Astrocyte of the cerebellum (primary cell): ENCODE data around the gene ARHGEF17.

Experiments used
- DNase-seq: peaks from one replicate; pipeline ENCODE4 v3.0.0-alpha.2; 2011; ENCODE audit warnings: low read depth
- H3K4me3 ChIP-seq: 2 replicates; pipeline ENCODE4 v1.5.1; 2011; ENCODE audit warnings: mild to moderate bottlenecking, low read depth, low read length, moderate library complexity
- in situ Hi-C: cut with HindIII; loops from 2 replicates; pipeline ENCODE4 v1.10.0; 2017; ENCODE audit warnings: low sequenced_read_pairs
- TF ChIP-seq, protein P1 (sequence below): IDR thresholded peaks from 2 replicates; pipeline ENCODE4 v1.5.1; 2012; ENCODE audit warnings: low read length, low read depth, moderate library complexity, mild to moderate bottlenecking; ENCODE audit errors: missing control alignments

ARHGEF17 gene

DNA sequence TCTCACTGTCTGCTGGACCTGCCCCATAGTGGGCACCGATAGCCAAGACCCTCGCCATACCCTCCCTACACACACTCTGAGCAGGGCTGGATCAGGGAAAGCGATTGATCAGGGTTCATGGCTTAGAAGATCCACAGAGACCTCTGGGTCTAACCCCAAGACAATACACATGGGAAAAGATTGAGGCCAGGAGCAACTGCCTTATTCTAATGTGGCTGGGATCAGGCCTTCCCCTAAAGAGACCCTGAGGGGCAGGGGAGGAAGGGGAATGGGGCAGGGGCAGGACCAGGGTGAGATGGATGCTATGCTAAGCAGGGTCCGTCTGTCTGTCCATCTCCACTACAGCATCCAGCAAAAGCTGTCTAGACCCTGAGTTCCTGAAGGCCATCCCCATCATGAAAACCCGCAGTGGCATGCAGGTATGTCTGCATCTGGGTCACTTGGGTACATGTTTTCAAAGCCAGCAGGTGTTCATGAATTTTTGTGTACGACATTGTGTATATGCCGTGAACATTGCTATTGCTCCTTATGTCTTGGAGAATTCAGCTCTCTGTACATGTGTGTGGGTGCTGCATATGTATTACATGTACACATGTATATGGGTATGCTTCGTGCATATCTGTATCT, 52.8 kb downstream of the ARHGEF17 start:
- TF ChIP-seq, protein P1, sequence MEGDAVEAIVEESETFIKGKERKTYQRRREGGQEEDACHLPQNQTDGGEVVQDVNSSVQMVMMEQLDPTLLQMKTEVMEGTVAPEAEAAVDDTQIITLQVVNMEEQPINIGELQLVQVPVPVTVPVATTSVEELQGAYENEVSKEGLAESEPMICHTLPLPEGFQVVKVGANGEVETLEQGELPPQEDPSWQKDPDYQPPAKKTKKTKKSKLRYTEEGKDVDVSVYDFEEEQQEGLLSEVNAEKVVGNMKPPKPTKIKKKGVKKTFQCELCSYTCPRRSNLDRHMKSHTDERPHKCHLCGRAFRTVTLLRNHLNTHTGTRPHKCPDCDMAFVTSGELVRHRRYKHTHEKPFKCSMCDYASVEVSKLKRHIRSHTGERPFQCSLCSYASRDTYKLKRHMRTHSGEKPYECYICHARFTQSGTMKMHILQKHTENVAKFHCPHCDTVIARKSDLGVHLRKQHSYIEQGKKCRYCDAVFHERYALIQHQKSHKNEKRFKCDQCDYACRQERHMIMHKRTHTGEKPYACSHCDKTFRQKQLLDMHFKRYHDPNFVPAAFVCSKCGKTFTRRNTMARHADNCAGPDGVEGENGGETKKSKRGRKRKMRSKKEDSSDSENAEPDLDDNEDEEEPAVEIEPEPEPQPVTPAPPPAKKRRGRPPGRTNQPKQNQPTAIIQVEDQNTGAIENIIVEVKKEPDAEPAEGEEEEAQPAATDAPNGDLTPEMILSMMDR, result no peak
- in situ Hi-C loops, result no loop called here
- H3K4me3 ChIP-seq, result no peak overlapping the region
- no peak for DNase-seq

DNA sequence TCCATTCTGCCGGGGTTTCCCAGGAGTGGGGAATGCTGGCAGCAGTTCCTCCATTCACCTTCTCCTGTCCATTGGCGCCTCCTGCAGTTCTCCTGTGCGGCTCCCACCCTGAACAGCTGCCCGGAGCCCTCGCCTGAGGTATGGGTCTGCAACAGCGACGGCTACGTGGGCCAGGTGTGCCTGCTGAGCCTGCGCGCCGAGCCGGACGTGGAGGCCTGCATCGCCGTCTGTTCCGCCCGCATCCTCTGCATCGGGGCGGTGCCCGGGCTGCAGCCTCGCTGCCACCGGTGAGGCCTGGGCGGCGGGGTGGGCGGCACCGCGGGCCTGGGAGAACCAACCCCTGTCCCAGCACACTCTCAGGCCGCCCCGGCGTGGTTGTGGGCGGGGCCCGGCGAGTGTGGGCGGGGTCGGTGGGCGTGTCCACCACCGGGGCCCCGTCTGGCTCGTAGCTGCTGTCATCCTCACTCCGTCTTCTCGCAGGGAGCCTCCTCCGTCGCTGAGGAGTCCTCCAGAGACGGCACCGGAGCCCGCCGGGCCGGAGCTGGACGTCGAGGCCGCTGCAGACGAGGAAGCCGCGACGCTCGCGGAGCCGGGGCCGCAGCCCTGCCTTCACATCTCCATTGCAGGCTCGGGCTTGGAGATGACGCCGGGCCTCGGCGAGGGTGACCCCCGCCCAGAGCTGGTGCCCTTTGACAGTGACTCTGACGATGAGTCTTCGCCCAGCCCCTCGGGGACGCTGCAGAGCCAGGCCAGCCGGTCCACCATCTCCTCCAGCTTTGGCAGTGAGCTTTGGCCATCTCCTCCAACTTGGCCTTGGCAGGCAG, 54.1 kb downstream of the ARHGEF17 start:
- no peak overlapping the region for H3K4me3 ChIP-seq
- in situ Hi-C loops, result no loop called here
- DNase-seq, result no peak
- TF ChIP-seq, protein P1, result no peak

DNA sequence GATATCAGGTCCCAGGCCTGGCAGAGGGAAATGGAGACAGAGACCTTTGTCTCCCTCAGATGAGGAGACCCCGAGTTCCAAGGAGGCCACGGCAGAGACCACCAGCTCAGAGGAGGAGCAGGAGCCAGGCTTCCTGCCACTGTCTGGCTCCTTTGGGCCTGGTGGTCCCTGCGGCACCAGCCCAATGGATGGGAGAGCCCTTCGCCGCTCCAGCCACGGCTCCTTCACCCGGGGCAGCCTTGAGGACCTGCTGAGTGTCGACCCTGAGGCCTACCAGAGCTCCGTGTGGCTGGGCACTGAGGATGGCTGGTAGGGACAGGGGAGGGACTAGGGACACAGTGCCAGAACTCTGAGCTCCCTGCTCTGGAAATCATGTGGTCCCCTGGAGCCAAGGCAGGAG, 55.1 kb downstream of the ARHGEF17 start:
- no peak overlapping the region for H3K4me3 ChIP-seq
- DNase-seq, result no peak
- TF ChIP-seq, protein P1, result no peak

DNA sequence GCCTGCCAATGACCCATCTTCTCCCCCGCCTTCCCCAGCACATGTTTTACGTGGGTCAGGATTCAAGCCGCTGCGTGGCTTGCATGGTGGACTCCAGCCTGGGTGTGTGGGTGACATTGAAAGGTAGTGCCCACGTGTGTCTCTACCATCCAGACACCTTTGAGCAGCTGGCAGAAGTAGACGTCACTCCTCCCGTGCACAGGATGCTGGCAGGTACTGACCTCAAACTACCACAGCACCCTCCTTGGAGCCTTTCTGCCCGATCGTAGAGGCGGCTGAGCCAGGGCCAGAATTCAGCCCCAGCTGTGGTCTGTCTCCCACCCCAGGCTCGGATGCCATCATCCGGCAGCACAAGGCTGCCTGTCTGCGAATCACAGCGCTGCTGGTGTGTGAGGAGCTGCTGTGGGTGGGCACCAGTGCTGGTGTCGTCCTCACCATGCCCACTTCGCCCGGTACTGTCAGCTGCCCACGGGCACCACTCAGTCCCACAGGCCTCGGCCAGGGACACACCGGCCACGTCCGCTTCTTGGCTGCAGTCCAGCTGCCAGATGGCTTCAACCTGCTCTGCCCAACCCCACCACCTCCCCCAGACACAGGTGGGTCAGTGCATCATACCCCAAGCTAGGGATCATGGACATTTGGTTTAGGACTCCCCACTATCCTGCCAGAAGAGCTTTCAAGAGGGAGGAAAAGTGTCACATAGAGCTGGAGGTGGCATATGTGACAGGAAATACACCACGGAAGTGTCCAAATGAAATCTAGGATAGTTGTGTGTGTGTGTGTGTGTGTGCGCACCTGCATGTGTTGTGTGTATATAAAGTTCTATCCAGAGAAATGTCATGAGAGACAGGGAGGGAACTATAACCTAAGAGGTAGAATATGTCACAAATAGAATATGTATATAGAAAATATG, 57.5 kb downstream of the ARHGEF17 start:
- no peak for DNase-seq
- TF ChIP-seq, protein P1, result no peak
- in situ Hi-C loops, result no loop called here
- H3K4me3 ChIP-seq, result no peak overlapping the region

More for the DNA sequence above, 55.1 kb downstream of the ARHGEF17 start:
- in situ Hi-C loops, result no loop called here

DNA sequence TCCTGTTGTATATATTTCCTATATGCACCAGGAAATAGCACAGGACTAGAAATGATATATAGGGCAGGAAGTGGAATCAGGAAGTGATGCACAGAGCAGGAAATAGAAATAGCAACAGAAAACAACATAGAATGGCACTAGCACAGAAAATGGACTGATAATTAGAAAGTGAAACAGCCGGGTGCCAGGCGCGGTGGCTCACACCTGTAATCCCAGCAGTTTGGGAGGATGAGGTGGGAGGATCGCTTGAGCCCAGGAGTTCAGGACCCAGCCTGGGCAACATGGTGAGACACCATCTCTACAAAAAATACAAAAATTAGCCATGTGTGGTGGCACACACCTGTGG, 58.2 kb downstream of the ARHGEF17 start:
- in situ Hi-C loops, result no loop called here
- DNase-seq, result no peak
- H3K4me3 ChIP-seq, result no peak overlapping the region
- TF ChIP-seq, protein P1, result no peak

DNA sequence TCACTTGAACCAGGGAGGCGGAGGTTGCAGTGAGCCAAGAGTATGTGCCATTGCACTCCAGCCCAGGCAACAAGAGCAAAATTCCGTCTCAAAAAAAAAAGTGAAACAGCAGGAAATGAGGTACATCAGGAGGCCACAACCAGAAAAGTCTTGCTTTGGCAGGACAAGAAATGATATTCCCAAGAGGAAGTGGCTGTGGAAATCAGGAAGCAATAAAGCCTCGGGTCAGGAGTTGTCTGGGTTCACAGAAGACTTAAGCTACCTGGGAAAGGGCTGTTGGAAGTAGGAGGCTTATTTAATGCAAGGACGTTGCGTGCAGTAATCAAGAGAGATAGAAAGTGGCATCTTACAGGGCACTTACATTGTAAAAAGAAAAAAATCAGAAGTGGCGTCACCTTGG, 58.9 kb downstream of the ARHGEF17 start:
- no peak for DNase-seq
- TF ChIP-seq, protein P1, result no peak
- no peak overlapping the region for H3K4me3 ChIP-seq
- in situ Hi-C loops, result no loop called here
